ENCODE results near the gene SLIT3.

SLIT3 gene

DNA sequence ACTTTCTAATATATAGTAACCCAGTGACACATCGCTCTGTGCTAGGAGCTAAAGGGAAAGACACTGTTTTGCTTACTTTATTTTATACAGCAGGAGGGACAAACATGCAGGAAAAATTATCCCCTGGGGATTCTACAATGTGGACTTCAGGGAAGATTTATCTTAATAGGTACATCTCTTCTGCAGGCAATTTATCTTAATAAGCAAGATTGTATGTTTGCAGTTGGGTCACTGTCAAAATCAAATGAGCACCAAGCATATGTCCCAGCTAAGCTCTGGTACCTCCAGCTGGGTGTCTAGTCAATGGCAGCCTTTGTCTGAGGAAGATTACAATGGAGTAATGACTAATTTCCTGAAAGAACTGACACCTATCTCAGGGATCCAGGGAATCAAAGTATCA is 411.9 kb downstream of the SLIT3 start:
- no peak for DNase-seq (ENCODE audit: low spot score)

DNA sequence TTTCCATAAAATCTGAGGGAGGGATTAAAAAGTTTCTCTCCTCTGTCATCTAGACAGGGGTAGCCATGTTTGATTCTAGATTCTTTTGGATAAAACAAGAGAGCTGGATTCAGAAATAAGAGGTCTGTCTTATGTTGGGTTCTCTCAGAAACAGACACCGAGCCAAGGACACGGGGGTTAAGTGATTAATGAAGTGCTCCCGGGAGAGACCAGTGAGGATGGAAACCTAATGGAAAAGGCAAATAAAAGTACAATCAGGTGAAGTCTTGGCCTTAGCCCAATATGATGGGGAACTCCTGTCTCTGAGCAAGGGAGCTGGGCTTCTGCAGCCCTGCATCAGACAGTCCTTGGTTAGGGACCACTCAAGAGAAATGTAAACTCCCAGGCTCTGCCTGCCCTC is 413.0 kb downstream of the SLIT3 start:
- no peak for DNase-seq (ENCODE audit: low spot score)

DNA sequence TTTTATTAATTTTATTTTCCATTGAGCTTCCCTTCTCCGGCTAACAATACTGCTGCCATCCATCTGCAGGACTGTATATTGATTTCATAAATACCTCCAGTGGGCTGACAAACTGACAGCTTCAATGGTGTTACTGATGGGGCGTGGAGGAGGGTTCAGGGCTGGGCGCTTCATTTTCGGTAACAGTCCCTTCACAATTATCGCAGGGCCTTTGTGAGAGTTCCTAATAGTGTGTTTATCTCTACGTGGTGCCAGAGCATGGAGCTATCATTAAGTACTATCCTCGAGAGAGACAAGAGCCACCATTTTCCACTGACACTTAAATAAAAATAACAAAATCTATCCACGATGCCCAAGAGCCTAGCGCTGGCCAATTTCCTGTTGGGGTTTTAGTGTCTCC is 414.8 kb downstream of the SLIT3 start:
- no peak for DNase-seq (ENCODE audit: low spot score)

DNA sequence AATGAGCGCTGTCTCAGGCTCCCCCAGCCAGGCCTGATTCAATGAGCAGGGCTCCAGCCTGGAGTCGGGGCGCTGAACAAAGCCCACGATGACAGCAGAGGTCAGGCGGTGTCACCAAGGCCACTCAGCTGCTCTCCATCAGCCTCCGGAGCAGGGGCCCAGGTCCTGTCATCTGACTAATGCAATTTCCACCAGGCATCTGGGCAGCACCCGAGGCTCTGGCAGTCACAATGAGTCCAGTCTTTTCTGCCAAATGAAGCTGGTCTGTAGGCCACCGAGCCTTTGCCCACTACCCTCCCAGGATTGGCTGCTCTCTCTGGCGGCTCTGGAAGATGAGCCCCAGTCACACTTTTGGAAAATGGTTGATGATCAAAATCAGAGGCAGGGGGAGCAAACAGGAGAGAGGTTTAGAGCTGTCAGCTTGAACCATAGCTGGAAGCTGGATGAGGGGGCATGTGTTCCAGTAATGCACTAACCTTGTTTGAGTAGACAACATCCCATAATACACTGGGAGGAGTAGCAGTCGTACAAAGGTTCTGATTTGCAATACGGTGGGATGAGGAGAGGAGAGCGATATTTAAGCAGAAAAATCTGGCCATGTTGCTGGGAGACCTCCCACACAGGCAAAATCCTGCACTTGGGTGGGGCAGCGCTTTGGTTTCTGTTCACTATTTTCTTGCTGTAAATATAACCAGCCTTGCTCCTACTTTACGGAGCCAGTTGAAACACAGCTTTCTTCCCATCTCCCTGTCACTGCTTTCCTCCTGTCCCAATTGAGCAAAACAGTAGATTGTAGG is 415.4 kb downstream of the SLIT3 start:
- DNase-seq (ENCODE audit: low spot score), result no peak

DNA sequence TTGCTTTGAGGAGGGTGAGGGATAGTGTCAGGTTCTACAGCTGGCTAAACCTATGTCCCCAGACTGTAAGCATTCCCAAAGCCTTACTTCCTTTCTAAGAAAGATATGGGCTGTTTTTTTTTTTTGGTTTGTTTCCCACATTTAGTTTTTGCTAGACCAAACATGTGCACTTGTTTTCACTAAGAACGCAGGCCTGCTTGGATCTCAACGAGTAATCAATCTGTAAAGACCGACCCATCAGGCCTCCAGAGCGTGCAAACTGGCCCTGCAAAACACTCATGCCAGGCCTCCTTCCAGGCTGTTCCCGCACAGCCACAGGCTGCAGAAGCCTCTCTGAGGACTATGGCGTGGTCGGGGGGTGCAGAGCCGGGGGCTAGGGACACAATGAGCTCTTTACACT is 416.9 kb downstream of the SLIT3 start:
- DNase-seq (ENCODE audit: low spot score), result no peak

DNA sequence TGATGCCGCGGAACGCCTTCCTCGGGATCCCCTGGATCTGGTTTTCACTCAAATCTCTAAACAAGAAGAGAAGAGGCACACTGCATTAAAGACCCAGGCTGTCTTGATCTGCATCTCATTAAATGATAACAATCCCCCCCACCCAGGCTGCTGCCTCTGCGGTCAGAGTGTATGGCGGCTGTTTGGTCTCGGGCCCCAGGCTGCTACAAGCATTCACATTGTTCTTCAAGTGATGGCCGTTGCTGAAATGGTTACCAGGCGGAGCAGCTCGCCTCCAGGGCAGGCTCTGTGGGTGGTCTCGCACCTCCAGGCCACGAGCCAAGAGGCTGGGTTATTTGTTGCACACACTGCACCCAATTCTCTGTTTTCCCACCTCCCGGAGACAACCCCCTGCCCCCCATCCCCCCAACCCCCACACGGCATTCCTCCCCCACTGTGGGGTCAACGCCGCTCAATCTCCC is 417.6 kb downstream of the SLIT3 start:
- no peak for DNase-seq (ENCODE audit: low spot score)

DNA sequence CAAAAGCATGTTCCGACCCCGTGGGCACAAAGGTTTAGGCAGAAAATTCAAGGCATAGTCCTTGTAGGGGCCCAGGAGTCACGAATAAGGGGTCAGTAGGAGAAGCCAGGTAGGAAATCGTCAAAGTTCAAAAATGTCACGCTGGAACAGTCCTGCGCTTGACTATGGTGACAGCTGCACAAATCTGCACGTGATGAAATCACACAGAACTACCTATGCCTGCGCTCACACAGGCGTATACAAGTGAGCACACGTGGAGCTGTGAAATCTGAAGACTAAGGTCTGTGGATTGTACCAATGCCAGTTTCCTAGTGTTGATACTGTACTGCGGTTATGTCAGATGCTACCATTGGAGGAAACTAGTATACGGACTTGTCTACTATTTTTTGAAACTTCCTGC is 418.7 kb downstream of the SLIT3 start:
- DNase-seq (ENCODE audit: low spot score), result no peak

DNA sequence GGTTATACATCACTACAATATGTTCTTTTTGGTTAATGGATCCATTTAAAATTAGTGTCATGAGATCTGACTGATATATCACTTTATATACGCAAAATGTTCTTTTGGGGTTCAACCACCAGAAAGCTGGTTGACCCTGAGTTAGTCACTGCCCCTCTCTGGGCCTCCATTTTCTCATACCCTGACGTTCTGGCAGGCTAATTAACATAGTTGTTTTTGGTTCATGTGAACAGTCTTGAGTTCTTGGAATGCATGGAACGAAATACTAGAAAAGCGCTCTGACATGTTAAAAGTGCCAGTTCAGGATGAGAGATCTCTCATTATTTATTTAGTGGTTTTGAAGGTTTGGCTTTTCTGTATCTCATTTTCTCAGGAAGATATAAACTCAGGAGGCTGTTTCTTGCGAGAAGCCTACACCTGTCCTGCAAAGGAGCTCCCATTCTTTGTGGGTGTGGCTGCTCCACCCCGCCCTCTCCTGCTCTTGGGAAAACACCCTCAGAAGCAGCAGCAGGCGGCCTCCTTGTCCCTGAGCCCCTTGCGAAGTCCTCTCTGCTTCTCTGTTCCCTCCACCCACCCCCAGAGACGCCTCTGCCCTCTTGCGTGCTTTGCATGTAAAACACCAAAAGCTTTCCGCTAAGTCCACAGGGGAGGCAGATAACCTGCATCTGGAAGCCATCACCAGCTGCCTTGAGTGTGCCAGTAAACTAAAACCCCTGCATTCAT is 419.4 kb downstream of the SLIT3 start:
- DNase-seq (ENCODE audit: low spot score), result no peak

DNA sequence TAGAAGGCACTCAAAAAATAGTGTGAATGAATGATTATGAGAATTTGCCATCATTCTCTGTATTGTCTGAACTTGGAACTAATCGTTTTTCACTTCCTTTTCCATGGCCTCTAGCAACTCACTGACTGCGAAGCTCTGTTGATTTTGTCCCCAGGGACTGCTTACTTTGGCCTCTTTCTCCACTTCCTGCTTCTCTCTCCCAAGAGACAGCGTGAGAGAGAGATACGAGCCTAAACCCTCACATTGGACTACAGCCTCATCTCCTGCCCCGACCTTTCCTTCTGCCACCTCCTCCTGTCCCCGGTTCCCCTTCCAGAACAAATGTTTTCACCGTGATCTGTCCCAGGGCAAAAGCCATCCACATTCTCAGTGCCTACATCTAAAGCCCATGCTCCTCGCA is 421.0 kb downstream of the SLIT3 start:
- DNase-seq (ENCODE audit: low spot score), result no peak

DNA sequence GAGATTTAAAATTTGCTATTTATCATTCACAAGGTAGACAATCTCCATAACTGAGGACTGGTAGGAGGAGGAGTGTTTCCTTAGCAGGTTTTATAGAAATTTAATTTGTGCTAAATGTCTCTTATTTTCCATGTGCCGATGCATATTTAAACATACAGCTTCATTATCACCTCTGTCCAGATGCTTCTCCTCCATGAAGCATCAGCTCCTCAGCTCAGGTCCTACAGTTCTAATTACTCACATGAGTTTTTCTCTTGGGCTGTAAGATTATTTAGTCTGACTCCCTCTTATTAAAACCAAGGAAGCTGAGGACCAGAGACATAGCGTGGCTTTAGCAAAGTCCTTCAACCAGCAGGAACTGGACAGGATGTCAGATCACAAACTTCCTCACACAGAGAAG is 421.6 kb downstream of the SLIT3 start:
- DNase-seq (ENCODE audit: low spot score), result no peak

DNA sequence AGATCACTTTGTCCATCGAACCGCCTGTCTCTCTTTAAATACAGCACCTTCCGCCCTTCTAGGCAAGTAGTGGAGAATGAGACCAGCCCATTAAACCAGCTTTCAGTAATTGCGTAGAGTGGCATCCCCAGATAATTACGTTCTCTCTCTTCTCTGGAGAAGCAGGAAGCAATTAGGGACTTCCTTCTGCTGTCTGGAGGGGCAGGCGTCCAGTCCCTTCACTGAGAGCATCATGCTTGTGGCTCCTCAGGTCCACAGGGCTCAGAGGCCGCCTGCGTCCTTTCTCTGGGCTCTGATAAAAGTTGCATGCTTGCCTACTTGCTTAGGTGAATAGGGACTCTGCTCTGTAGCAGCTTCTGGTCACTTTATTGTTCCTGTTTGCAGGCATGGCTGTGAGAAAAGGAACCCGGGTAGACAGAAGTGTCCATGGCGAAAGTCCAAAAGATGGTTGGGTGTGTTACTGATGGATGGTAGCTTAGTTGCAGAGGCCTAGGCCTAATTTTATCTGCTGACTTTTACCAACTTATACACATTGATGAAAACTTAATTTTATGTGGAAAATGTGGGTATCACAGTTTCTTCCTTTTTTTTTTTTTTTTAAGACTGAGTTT is 422.7 kb downstream of the SLIT3 start:
- no peak for DNase-seq (ENCODE audit: low spot score)

DNA sequence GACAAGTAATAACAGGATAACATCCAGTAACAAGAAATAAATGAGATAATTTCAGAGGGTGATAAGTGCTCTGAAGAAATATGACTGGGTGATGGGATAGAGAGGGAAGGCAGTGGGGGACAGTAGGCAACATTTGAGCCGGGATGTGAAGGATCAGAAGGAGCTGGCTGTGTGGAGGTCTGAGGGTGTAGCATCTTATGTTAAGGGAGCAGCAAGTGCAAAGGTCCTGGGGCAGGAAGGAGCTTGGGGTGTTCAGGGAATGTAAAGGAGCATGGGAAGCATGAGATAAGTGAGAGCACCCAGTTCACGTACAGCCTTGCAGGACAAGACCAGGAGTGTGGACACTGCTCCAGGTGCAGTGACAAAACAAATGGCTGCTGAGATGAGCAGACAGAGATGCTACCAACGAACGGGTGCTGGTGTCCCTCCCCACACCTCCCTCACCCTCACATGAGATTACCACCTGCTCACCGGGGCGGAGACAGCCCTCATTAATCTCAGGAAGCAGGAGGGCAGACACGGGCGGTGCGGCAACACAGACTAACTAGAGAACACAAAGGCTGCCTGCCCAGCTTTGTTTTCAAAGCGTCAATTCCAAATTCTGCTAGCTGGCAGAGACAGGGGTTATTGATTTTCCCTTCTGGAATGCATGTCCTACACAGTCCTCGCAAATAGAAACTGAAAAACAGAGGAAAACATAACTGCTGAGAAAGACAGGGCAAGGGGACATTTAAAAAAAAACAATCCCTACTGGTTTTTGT is 423.6 kb downstream of the SLIT3 start:
- no peak for DNase-seq (ENCODE audit: low spot score)

DNA sequence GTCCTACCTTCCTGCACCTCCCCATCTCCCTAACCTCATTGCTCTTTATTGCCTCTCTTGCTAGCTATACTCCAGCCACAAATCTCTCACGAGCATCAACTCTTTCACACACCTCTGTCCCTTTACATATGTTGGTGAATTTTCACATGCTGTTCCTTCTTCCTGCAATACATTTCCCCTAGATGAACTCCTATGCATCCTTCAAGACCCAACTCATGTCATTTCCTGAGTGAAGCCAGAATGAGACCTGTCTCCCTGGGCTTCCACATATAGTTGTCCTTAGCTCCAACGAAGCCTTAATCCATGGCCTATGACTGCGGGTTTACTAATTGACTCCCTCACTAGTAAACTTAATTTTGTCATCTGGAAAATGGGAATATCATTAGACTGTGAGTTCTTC is 424.5 kb downstream of the SLIT3 start:
- DNase-seq (ENCODE audit: low spot score), result no peak

DNA sequence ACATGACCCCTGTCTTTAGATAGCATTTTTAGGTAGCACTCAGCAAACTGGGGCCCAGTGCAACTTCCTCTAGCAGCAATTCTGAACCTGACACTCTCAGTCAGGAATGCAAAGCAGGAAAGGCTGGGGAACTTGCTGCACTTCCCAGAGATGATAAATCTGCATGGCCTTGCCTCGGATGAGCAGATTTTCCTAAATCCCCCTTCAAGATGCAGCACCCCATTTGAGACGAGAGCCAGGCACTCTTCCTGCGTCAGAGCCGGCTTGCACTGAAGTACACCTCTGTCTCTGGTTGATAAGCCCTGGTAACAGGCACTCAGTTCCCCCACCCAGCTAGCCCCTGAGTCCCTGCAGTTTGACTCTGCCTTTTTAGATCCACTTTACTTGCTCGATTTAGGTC is 425.1 kb downstream of the SLIT3 start:
- DNase-seq (ENCODE audit: low spot score), result no peak

DNA sequence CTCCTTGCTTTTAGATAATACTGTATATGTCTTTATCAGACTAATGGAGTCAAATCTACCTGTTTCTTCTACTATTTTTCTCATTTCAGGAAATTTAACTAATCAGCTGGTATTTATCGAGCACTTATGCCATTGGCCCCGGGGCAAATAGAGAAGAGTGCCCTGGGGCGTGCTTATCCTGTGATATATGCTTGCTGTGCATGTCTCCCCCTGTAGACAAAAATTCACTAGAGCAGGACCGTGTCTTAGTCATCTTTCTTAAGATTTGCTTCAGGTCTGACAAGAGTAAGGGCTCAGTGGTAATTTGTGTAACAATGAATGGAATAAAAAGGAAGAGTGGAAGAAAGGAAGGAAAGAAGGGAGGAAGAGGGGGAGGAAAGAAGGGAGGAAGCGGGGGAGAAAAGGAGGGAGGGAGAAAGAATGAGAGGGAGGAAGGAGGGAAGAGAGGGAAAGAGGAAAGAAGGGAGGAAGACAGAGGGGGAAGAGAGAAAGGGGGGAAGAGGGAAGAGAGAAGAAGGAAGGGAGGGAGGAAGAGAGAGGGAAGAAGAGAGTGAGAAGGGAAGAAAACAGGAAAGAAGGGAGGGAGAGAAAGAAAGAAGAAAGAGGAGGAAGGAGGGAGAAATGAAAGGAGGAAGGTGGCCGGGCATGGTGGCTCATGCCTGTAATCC is 426.1 kb downstream of the SLIT3 start:
- DNase-seq (ENCODE audit: low spot score), result no peak

DNA sequence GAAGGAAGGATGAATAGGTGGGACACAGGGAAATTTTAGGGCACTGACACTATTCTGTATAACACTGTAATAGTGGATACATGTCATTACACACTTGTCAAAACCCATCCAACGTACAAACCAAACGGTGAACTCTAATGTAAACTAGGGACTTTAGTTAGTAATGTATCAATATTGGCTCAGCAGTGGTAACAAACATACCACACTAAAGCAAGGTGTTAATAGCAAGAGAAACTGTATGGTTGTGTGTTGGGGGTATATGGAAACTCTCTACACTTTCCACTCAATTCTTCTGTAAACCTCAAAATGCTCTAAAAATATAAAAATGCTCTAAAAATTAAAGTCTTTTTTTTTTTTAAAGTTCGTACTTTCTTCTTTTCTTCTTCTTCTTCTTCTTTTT is 428.7 kb downstream of the SLIT3 start:
- no peak for DNase-seq (ENCODE audit: low spot score)

DNA sequence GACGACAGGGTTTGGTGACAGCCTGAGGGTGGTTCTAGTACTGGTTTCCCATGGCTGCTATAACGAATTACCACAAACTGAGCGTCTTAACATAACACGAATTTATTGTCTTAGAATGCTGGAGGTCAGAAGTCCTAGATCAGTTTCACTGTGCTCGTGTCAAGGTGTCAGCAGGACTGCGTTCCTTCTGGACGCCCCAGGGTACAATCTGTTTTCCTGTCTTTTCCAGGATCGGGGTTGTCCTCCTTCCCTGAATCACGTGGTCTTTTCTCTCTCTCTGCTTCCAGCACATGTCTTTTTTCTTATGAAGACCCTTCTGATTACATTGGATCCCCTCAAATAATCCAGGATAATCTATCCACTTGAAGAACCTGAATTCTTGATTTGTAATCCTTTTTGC is 430.0 kb downstream of the SLIT3 start:
- DNase-seq (ENCODE audit: low spot score), result no peak

DNA sequence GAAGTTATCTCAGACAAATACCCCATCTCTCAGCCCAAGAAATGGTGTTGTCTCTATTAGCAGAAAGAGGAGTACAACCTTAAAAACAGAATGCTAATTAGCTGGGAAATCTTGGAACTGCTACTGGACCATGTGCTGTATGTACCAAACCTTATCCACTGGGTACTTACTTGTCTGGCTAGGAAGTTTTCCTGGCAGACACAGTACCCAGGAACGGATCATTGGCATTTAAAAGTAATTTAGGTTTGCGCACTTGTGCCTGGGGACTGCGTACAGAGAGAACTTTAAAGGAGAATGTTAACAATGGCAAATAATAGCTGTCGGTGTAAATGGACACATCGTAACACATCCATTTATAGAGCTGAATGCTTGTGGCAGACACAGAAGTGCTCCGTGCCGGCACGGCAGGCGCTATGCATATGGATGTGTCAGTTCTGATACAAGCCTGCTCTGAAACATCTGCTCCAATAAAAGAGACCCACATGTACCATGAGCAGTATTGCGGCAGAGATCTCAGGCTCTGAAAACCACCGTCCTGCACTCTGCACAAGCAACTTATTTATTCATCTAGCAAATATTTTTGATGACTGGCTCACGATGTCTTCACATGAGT is 431.2 kb downstream of the SLIT3 start:
- no peak for DNase-seq (ENCODE audit: low spot score)

DNA sequence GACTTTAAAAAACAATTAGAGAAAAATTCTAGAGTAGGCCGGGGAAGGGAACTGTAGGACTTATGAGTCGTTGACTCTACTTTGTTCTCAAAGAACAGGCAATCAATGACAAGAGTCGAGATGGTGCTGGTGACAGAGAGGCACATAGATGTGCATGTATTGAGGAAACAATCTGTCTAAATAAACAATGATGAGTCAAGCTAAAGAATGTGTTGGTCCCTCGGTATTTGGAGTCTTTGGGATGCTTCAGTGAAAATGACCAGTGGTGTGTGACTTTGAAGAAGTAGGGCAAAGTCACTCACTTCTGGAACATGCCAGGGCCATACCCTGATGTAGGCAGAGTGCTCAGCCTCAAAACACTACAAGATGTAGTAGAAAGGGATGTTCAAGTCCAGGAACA is 433.7 kb downstream of the SLIT3 start:
- no peak for DNase-seq (ENCODE audit: low spot score)

DNA sequence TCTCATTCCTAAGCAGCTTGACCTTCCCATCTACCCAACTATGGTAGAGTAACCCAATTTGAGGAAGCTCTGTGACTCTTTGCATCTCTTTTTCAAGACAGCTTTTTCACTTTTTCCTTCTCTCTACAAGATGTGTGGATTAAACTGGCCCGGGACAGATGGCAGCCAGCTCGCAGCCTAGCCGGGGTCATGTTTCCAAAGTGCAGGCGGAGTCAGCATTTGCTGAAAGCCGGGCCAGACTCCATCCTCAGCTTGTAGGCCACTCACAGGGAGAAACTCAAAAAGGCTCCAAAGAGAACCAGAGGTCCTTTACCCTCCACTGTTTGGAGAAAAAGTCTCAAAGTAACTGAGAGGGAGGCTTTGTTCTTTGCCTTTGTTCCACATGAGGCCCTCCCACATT is 435.0 kb downstream of the SLIT3 start:
- no peak for DNase-seq (ENCODE audit: low spot score)

DNA sequence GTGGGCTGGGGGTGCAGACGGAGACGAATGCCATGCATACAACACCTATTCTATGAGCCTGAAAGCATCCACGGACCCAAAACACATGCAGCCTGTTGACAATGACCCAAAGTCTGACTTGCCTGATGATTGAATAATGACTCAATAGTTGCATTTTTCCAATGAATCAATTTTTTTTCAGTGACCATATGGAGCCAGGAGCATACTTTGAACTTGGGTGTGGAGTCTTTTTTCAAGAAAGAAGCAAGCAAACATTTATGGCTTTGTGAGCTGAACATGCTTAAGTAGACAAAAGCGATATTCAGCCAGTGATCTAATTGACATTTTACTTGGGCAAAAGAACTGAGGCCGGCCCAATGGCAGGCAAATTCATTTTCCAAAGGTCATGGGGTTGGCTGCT is 437.9 kb downstream of the SLIT3 start:
- DNase-seq (ENCODE audit: low spot score), result no peak

DNA sequence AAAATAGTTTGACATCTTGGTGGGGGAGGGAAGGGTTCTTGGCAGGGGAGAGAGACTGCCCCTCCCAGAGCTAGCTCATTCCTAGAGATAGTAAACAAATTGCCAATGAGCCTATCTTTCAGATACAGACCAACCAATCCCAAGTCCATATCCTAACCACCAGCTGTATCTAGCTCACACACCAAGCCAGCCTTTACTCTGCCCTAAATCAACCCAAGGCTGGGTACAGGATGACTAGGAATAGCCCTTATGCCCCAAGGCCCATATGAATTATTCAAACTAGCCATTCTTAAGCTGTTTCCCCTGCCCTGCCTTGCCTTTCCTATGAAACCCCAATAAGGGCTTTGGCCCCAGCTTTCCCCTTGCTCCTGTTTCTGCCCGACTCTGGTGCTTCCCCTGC is 440.4 kb downstream of the SLIT3 start:
- no peak for DNase-seq (ENCODE audit: low spot score)
